ENCODE results near the gene OTOG.
"Not testable (repeated sequence)": the region's sequence is repeated elsewhere in the genome, so short reads cannot be mapped to it uniquely, and the experiment has no call there.

Gene OTOG

DNA sequence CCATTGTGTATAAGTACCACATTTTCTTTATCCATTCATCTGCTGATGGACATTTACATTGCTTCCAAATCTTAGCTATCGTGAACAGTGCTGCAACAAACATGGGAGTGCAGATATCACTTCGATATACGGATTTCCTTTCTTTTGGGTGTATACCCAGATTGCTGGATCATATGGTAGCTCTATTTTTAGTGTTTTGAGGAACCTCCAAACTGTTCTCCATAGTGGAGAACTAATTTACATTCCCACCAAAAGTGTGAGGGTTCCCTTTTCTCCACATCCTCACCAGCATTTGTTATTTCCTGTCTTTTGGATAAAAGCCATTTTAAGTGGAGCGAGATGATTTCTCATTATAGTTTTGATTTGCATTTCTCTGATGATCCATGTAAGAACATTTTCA, 75.7 kb downstream of the OTOG start:
- DNase-seq (ENCODE audit: low read depth in 2 of 2, low spot score in 1 of 2) = not testable (repeated sequence)

GRCh38 chr11:17629113-17629512, 82.1 kb downstream of the OTOG start:
- no peak for DNase-seq (ENCODE audit: low read depth in 2 of 2, low spot score in 1 of 2)

DNA sequence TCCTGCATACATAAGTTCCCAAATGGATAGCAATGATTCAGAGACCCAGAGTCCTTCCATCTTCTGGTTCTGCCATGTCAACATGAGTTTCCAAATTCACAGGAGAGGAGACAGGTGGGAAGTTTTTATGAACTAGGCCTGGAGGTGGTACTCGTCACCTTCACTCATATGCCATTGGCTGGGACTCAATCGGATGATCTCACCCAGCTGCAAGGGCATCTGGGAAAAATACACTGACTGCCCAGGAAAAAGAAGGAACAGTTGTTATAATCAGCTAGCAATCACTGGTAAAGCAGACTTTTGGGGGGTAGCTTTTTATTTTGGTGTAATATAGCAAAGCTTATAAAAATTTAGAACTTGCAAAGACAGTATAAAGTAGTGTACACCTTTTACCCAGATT, 83.9 kb downstream of the OTOG start:
- DNase-seq (ENCODE audit: low read depth in 2 of 2, low spot score in 1 of 2) = no peak

DNA sequence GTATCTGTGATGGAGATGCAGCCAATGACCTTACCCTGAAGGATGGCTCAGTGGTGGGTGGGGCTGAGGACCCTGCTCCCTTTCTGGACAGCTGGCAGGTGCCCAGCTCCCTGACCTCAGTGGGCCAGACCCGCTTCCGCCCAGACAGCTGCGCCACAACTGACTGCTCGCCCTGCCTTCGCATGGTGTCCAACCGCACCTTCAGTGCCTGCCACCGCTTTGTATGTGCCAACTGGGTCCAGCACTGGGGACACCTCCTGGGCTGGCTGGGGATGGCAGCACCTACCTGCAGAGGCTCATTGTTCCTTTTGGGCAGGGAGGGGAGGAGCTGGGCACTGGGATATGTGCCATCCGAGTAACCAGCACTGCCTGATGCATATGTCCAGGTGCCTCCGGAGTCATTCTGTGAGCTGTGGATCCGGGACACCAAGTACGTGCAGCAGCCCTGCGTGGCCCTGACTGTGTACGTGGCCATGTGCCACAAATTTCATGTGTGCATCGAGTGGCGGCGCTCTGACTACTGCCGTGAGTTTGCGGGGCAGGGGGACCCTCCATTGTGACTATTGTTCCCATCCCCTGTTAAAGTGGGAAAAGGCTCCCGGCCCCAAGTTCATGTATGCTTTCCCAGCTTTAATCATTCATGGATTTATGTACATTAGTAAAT, 84.8 kb downstream of the OTOG start:
- DNase-seq (ENCODE audit: low read depth in 2 of 2, low spot score in 1 of 2) = no peak

GRCh38 chr11:17633279-17633986, 86.4 kb downstream of the OTOG start:
- DNase-seq (ENCODE audit: low read depth in 2 of 2, low spot score in 1 of 2) = no peak

DNA sequence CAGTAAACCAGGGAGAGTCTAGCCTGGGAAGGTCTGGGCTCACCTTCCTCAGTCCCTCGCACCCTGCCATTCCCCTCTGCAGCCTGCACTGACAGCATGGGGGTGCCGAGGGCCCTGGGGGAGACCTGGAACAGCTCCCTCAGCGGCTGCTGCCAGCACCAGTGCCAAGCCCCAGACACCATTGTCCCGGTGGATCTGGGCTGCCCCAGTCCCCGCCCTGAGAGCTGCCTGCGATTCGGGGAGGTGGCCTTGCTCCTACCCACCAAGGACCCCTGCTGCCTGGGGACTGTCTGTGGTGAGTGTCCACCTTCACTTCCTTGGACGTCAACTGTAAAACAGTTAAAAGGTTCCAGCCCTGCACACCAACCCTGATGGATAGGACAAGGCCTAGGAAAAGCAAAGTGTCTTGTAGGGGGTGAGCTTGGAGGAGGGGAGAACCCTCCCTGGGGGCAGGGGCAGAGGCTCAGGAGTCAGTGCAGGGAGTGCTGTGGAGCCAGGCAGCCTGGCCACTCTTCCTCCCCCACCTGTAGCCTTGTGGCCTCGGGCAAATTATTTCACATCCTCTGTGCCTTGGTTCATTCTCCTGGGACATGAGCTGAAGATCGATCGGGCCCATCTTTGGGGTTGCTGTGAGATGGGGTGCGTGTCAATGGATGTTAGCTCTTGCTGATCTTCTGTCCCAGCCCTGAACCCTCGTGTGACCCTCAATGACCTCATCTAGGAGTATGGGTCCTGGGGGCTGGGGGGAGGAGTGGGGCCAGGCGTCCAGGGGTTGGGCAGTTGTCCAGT, 87.1 kb downstream of the OTOG start:
- DNase-seq (ENCODE audit: low read depth in 2 of 2, low spot score in 1 of 2) = no peak

GRCh38 chr11:17634776-17635550, 87.9 kb downstream of the OTOG start:
- DNase-seq (ENCODE audit: low read depth in 2 of 2, low spot score in 1 of 2) = no peak

DNA sequence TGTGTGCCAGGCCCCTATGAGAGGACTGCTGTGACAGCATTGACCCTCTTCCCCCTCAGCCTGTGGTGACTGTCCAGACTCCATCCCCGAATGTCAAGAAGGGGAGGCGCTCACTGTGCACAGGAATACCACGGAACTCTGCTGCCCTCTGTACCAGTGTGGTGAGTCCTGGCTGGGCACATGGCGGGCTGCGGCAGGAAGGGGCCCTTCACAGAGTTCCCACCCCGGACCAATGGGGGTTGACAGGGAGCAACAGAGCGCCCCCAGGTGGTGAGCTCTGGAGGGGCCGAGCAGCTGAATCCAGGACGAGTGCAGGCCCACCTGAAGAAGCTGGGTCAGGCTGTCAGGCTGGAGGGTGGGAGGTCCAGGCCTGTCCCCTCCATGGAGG, 88.5 kb downstream of the OTOG start:
- DNase-seq (ENCODE audit: low read depth in 2 of 2, low spot score in 1 of 2) = no peak

DNA sequence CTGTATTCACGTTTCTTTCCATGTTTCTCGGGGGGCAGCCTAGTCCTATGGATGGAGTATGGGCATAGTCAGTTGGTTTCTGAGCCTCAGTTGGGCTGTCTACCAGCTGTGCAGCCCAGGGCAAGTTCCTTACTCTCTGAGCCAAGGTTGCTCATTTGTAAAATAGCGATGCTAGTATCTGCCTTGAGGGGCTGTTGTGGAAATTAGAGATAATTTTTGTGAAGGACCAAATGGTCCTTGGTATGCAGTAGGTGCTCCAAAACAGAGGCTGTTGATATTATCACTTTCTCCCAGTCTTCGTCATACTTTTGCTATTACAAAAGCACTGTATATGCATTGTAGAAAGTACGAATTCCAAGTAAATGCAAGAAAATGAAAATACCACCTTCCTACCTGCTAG, 89.7 kb downstream of the OTOG start:
- DNase-seq (ENCODE audit: low read depth in 2 of 2, low spot score in 1 of 2) = no peak

- no peak for DNase-seq (ENCODE audit: low read depth in 2 of 2, low spot score in 1 of 2)
Observed at GRCh38 chr11:17637901-17638300, 90.8 kb downstream of the OTOG start.

- no peak for DNase-seq (ENCODE audit: low read depth in 2 of 2, low spot score in 1 of 2)
Observed at GRCh38 chr11:17638311-17638710, 91.3 kb downstream of the OTOG start.

DNA sequence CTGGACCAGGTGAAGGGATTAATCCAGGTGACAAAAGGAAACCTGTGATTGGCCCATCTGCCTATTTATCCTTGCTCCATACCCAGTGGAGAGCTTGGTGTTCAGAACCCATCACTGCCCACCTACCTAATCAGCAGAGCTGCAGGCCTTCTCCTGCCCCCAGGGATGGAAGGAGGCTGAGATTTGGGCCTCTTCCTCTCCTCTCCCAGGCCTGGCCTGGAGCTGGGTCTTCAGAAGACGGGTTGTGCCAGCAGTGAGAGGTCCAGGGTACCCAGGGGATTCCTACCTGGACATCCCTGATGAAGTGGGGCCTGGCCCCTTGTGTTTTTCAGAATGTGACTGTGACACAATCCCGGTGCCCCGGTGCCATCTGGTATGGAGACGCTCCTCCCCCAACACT, 92.0 kb downstream of the OTOG start:
- no peak for DNase-seq (ENCODE audit: low read depth in 2 of 2, low spot score in 1 of 2)

- no peak for DNase-seq (ENCODE audit: low read depth in 2 of 2, low spot score in 1 of 2)
Observed at GRCh38 chr11:17639781-17640180, 92.7 kb downstream of the OTOG start.

DNA sequence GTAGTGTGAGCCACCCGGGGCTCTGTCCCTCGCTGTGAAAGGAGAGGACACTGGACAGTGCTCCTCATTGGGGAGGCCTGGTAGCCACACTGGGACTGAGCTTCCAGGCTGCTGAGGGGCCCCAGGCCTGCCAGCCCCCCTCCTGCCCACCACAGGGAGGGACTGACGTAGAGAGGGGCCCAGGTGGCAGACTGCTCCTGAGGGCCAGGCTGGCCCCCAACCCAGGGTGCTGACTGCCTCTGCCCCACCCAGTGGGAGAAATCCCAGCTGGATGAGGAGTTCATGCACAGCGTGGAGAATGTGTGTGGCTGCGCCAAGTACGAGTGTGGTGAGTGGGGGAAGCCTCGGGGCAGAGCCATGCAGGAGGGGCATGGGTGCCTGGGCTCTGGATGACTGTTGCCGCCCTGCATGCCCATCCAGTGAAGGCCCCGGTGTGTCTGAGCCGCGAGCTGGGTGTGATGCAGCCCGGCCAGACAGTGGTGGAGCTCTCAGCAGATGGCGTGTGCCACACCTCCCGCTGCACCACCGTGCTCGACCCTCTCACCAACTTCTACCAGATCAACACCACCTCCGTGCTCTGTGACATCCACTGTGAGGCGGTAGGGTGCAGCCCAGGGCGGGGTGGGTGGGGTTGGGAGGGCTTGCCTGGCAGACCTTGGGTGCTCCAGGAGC, 93.6 kb downstream of the OTOG start:
- no peak for DNase-seq (ENCODE audit: low read depth in 2 of 2, low spot score in 1 of 2)

GRCh38 chr11:17641792-17642350, 94.8 kb downstream of the OTOG start:
- DNase-seq (ENCODE audit: low read depth in 2 of 2, low spot score in 1 of 2) = no peak

DNA sequence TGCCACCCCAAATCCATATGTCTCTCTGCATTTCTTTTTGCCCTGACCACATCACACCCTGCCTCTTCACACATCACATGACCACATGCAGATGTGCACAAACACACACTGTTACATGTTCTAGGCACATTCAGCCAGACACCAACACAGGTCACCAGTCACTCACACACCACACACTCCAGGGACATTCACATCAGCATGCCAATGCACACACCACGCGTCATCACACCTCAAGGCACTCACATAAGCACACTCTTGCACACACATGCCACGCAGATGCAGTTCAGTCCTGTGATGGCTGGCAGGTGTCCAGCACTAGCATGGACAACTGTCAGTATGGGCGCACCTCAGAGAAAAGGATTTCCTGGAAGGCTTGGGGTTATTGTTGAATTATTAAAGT, 95.3 kb downstream of the OTOG start:
- no peak for DNase-seq (ENCODE audit: low read depth in 2 of 2, low spot score in 1 of 2)

GRCh38 chr11:17642980-17643379, 95.9 kb downstream of the OTOG start:
- DNase-seq (ENCODE audit: low read depth in 2 of 2, low spot score in 1 of 2) = no peak

GRCh38 chr11:17643506-17644405, 96.7 kb downstream of the OTOG start:
- DNase-seq (ENCODE audit: low read depth in 2 of 2, low spot score in 1 of 2) = no peak

GRCh38 chr11:17645190-17645970, 98.3 kb downstream of the OTOG start:
- no peak for DNase-seq (ENCODE audit: low read depth in 2 of 2, low spot score in 1 of 2)

Data from stimulated activated CD8-positive, alpha-beta memory T cell treated with anti-CD3 and anti-CD28 coated beads, Interleukin-4, amount 100 ng/mL, for 1 hour (primary cell).